Kidney (tissue), 14 donors: ENCODE measurements around the gene ZBTB40. TPM values are rescaled to one million over a fixed set of nuclear protein-coding genes. Genes with fewer than 3 reads are reported as not detected.

Experiments used
- DNase-seq, 5 donors: peaks; one replicate each; pipeline ENCODE4 v3.0.0-alpha.2; 2013 to 2020
- FAIRE-seq: peaks from 2 replicates; lab custom pipeline; 2012; peaks lifted over from hg19 to GRCh38; lab: Jason Lieb, UNC
- H3K27ac ChIP-seq, 2 donors: one replicate each; pipeline ENCODE4 v1.7.0; 2013; ENCODE audit warnings: low read depth in 2 of 2, low read length in 2 of 2, inconsistent platforms in 1 of 2
- H3K27me3 ChIP-seq: one replicate; pipeline ENCODE4 v1.7.1; 2013; ENCODE audit warnings: low read length, inconsistent platforms; ENCODE audit not compliant: control insufficient read depth, insufficient read depth
- H3K36me3 ChIP-seq, 3 donors: one replicate each; pipeline versions ENCODE4 v1.7.0 to v1.7.1; 2013; ENCODE audit warnings: low read length in 3 of 3, control low read depth in 1 of 3, inconsistent platforms in 1 of 3; ENCODE audit not compliant: insufficient read depth in 3 of 3, control insufficient read depth in 2 of 3
- H3K4me1 ChIP-seq, 3 donors: one replicate each; pipeline versions ENCODE4 v1.7.0 to v1.7.1; 2013; ENCODE audit warnings: low read length in 3 of 3, inconsistent platforms in 1 of 3, low read depth in 1 of 3; ENCODE audit not compliant: control insufficient read depth in 2 of 3, insufficient read depth in 2 of 3
- H3K4me3 ChIP-seq, 3 donors: one replicate each; pipeline versions ENCODE4 v1.7.0 to v1.8.1; 2013; ENCODE audit warnings: low read length in 3 of 3, control low read depth in 1 of 3, inconsistent platforms in 1 of 3
- H3K9ac ChIP-seq, 3 donors: one replicate each; pipeline versions ENCODE4 v1.7.0 to v1.7.1; 2013; ENCODE audit warnings: low read length in 3 of 3, control low read depth in 1 of 3, inconsistent platforms in 1 of 3
- H3K9me3 ChIP-seq, 3 donors: one replicate each; pipeline versions ENCODE4 v1.7.0 to v1.7.1; 2013; ENCODE audit warnings: low read length in 3 of 3, control low read depth in 1 of 3, inconsistent platforms in 1 of 3; ENCODE audit not compliant: control insufficient read depth in 2 of 3, insufficient read depth in 1 of 3
- CTCF ChIP-seq: IDR thresholded peaks from 3 replicates; pipeline ENCODE4 v1.5.1; 2012; ENCODE audit warnings: mild to moderate bottlenecking, moderate library complexity, borderline replicate concordance; ENCODE audit not compliant: insufficient read depth; ENCODE audit errors: extremely low read depth
- intact Hi-C: fragments of 100-400 bp; cut with DNase I; formaldehyde crosslinking; loops from one replicate; pipeline ENCODE4 v1.11.1; 2022
- polyA plus RNA-seq: library from polyadenylated mRNA; stranded (reverse); fragments of 350-450 nt; fragmentation: Illumina TruSeq; extraction: RNeasy Lipid Tissue Mini Kit (QIAGEN cat#74804); gene quantifications from one replicate; pipeline ENCODE4 v1.2.3, GENCODE V29; 2014; ENCODE audit warnings: low read depth, low replicate concordance; ENCODE audit not compliant: insufficient read depth
- total RNA-seq: library from RNA; stranded (reverse); fragmentation: NEBNext Ultra II Directional; extraction: Animal tissue kit (Norgen Biotek cat#: 25700); gene quantifications from one replicate; pipeline ENCODE4 v1.2.1, GENCODE V29; 2021
- donor health status: control.
- donor health status: control.
- donor health status: control.
- donor health status: control.
- donor health status: control.
- donor health status: DM: yes; HTN: yes; CAD: no.
- donor health status: Normal renal cell carcinoma (clear cell type).

The ZBTB40 gene
- total and polyA plus RNA-seq, 2 donors from 2014 or later: 4.3 to 17.4 TPM

- peaks cover 2 to 11% (median 7%) of the 10 kb centered on the region in 3 donors for H3K36me3 ChIP-seq
- intact Hi-C loops: no loop called here
- no peak for FAIRE-seq
- H3K9me3 ChIP-seq: no peaks in the 10 kb centered on the region
- no peak for TF ChIP-seq CTCF
- H3K9ac ChIP-seq: no peak overlapping the region
- no peak overlapping the region for H3K27ac ChIP-seq
- H3K4me3 ChIP-seq: no peak overlapping the region
- H3K27me3 ChIP-seq: no peaks in the 10 kb centered on the region
- H3K4me1 ChIP-seq: peaks cover 0 to 13% (median 8%) of the 10 kb centered on the region in 3 donors
- no peak for DNase-seq
These were observed 45.0 kb downstream of the ZBTB40 start for GRCh38 chr1:22496536-22497160.

- intact Hi-C loops: no loop called here
- Histone ChIP-seq H3K9me3 (no peaks in the 10 kb centered on the region), H3K27ac (no peak overlapping the region), H3K4me1 (peaks cover 0 to 11% (median 8%) of the 10 kb centered on the region in 3 donors), H3K9ac (no peak overlapping the region), H3K27me3 (no peaks in the 10 kb centered on the region), H3K4me3 (no peak overlapping the region), H3K36me3 (peaks cover 0 to 3% (median 0%) of the 10 kb centered on the region in 3 donors)
- FAIRE-seq: no peak
- no peak for DNase-seq
- no peak for TF ChIP-seq CTCF
These were observed 46.8 kb downstream of the ZBTB40 start for GRCh38 chr1:22498463-22498862.

GRCh38 chr1:22500058-22500457 is 48.4 kb downstream of the ZBTB40 start:
- TF ChIP-seq CTCF: no peak
- FAIRE-seq (no peak), DNase-seq (no peak)
- H3K9me3 ChIP-seq: no peaks in the 10 kb centered on the region
- H3K27me3 ChIP-seq: no peaks in the 10 kb centered on the region
- peaks cover 0 to 8% (median 8%) of the 10 kb centered on the region in 3 donors for H3K4me1 ChIP-seq
- no peak overlapping the region for H3K4me3 ChIP-seq
- intact Hi-C loops: no loop called here
- no peak overlapping the region for H3K27ac ChIP-seq
- peaks cover 0 to 3% (median 0%) of the 10 kb centered on the region in 3 donors for H3K36me3 ChIP-seq
- no peak overlapping the region for H3K9ac ChIP-seq
